NCI-H187 treated with DMSO at 0.1 percent for 48 hours (cell line): ENCODE results near the gene FSD2.
"Not testable (repeated sequence)": the region's sequence is repeated elsewhere in the genome, so short reads cannot be mapped to it uniquely, and the experiment has no call there.

ENCODE experiments used
- DNase-seq: peaks from one replicate; lab custom pipeline; 2025; lab: John Stamatoyannopoulos, UW

FSD2 gene

DNA sequence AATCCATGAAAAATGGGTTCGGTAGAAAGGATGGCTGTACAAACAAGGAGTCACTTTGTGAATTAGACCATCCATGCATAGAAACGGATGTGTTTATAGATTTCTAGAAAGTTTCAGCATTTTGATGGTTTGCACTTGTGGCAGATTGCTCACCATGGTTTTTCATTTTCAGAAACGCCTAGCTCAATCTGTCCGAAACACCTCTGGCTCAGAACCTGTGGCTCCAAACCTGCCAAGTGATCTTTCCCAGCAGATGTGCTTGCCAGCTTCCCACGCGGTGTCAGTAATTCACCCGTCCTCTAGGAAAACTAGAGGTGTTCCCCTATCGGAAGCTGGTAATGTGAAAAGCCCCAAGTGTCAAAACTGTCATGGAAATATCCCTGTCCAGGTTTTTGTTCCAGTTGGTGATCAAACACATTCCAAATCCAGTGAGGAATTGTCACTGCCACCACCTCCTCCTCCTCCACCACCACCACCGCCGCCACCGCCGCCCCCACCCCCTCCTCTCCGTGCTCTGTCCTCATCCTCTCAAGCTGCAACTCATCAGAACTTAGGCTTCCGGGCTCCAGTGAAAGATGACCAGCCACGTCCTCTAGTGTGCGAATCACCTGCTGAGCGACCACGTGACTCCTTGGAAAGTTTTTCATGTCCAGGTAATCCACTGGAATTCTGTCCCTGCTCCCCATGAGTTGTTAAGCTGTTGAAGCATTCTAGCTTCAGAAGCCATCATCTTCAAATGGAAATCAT lies 24.7 kb upstream of the FSD2 start:
- DNase-seq = no peak

DNA sequence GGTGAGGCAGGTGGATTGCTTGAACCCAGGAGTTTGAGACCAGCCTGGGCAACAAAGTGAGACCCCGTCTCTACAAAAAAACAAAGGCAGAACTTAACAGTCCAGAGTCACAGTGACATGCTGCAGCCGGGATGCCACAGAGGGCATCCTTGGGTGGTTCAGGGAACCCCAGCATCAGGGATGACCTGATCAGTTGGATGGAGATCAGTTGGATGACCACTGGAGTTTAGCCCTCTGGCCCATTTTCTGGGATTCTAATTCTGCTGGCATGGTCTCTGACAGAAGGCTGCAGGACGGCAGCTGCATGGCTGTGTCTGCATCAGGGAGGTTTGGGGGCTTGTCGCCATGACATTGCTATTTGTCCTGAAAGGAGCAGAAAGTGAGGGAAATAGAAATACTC lies 23.4 kb upstream of the FSD2 start:
- no peak for DNase-seq

DNA sequence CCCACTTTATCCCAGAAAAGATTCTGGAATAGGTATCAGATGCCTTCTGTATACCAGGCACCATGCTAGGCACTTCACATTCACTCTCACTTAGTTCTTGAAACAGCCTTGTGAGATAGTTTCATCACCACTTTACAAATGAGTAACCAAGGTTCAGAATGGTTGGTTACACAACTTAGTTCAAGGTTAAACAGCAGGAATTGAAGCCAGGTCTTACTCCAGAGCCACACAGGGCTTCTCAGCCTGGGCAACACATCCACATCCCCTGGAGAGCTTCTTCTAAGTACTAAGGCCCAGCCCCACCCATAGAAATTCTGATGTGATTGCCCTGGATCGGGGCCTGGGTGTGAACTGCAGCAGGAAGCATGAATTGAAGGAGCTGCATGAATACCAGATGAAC lies 22.2 kb upstream of the FSD2 start:
- DNase-seq = no peak

DNA sequence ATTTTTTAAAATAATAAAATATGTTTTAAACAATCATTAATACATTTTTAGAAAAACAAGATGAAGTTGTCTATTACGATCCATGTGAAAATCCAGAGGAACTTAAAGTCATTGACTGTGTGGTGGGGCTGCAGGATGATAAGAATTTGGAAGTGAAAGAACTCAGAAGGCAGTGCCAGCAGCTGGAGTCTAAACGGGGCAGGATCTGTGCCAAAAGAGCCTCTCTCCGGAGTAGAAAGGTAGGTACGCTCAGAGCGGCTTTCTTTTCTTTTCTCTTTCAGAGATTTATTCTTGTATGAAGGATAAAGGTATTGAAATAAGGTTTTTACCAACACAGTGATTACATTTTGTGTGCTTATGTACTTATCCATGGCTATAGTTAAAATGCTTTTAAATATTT lies 17.2 kb upstream of the FSD2 start:
- DNase-seq = no peak

DNA sequence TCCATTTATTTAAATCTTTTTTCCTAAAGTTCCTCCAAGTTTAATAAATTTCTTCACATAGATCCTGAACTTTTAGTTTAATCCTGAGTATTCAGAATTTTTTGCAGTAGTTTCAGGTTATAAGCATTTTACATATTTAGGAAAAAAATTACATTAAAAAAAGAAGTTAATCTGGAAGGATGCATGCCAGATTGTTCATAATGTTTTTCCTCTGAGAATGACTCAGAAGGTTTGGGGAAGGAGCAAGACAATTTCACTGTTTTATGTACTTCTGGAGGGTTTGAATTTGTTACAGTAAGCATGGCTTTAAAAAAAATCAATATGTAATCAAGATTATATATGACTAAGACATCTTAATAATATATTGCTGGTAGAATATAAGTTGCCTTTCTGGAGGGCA lies 16.0 kb upstream of the FSD2 start:
- not testable (repeated sequence) for DNase-seq

DNA sequence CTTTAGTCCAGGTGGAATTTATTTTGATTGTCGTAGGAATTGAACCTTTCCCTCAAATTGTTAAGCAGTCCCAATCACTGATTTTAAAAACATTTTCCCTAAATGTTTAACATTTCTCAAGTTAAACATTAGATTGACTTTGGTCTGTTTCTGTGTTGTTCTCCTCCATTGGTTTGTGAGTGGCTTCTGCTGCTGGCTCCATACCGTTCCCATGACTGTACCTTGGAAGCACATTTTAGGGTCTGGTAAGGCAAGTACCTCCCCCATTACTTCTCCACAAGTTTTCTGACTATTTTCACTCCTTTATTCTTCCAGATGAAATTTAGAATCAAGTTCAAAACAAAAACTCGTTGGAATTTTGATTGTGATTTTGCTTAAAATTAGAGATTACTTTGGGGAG lies 15.5 kb upstream of the FSD2 start:
- not testable (repeated sequence) for DNase-seq

DNA sequence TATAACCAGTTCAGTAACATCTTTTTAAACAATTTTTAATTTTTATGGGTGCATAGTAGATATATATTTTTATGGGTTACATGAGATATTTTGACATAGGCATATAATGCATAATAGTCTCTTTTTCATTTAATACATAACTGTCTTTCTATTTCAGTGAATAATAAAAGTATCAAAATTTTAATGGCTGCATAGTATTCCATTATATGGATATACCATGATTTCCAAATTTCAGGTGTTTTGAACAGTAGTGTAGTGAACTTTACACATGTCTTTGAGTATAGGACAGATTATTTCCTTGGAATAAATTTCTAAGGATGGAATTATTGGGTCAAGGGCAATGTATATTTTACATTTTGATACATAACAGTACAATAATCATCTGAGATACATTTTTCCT lies 14.3 kb upstream of the FSD2 start:
- no peak for DNase-seq

DNA sequence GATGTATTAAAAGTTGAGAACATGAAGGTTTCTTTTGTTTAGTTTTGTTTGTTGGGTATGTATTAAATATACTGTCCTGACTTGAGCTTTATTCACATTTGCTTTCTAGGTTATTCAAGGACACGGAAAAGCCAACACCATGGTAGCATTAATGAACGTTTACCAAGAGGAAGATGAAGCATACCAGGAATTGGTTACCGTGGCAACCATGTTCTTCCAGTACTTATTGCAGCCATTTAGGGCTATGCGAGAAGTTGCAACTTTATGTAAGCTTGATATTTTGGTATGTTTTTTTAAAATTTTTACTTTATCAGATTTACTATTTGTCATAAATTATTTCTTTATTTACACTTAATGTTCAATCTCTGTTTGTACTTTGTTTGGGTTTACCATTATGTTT lies 7.1 kb upstream of the FSD2 start:
- no peak for DNase-seq

DNA sequence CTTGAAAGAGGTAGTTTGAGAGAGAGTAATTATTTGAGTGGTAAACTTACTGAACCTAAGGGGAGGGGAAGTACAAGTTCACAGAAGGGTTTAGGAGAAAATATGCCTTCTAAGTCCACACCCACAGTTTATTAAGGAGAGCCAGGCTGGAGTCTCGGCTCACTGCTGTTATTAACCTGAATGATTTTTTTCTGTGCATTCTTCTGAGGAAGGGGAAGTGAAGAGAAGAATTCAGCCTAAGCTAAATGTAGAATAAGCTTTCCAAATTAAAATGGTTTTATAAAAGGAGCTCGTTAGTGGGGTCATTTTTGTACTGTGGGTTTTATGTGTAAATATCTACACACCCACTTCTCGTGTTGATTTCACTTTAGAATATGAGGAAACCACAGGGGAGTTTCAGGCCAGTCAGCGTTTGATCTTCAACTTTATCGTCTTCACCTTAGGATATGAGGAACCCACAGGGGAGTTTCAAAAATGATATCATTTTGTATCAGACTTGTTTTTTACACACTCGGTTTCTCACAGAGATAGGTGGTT lies 5.1 kb upstream of the FSD2 start:
- no peak for DNase-seq

DNA sequence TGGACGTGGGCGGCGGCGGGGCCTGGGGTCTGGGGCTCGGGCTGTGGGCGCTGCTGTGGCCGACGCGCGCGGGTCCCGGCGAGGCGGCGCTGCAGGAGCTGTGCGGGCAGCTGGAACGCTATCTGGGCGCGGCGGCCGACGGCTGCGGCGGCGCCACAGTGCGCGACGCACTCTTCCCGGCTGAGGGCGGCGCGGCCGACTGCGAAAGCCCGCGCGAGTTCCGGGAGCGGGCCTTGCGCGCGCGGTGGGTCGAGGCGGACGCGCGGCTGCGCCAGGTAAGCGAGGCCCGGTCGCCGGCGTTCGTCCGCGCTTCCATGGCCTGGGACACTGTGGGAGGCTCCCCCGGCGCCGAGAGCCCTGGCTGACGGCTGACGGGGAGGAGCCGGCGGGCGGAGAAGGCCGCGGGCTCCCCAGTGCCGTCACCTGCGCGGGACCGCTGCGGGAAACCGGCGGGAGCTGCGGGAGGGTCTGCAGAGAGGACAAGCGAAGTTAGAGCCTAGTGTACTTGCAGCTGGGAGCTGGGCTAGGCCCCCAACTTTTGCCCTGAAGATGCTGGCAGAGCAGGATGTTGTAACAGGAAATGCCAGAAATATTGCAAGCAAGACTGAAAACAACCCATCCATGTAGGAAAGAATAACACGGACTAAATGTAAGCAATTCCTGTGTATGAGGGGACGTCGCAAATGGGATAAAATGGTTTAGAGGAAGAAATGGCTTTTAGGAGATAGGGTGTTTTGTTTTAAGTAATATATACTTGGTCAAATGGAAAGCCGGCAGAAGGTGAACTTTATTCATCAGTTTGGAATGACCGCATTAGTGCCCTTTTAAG lies 4.4 kb upstream of the FSD2 start:
- no peak for DNase-seq

DNA sequence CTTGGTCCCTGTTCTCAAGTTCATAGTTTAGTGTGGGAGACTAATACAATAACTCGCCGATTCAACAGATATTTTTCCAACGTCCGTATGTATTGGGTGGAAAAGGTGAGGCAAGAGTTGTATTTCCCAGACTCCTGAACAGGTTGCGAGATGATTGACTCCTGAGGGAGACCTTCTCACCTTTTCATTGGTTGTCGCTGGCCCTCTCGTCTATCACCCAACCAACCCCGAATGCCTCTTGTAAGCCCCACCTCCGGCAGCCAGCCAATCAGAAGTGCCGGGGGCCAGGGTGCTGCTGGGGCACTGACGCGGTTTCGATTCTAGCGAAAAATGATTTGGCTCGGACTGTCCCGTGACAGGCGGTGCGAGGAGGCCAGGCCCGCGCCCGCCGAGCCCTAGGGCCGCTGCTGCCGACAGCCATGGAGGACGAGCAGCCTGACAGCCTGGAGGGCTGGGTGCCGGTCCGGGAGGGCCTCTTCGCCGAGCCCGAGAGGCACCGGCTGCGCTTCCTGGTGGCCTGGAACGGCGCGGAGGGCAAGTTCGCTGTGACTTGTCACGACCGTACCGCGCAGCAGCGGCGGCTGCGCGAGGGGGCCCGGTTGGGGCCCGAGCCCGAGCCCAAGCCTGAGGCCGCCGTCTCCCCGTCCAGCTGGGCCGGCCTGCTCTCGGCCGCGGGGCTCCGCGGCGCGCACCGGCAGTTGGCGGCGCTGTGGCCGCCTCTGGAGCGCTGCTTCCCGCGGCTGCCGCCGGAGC lies 3.6 kb upstream of the FSD2 start, which contains the start of gene WHAMM:
WHAMM (plus strand) TSS at position 321 of the 753 bp plus-strand sequence; CDS start at position 420, 99 bp downstream.
- peak; percentile 81 for DNase-seq

DNA sequence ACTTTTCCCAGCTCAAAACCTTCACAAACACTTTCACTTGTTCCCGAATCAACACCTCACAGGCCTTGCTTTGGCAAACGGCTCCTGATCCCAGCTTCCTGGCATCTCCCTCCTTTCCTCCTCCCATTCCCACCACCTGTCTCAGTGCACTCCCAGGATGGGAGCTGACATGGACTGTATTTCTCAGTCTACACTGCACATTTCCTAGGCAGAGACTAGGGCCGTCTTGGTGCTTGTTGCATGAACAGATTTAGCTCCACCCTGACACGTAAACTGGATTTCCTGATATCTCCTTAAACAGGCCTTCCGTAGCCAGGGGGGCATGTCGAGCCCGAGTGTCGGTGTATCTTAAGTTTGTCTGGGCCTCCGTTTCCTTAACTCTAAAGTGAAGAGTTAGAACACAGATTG lies 2.8 kb upstream of the FSD2 start:
- DNase-seq = no peak

DNA sequence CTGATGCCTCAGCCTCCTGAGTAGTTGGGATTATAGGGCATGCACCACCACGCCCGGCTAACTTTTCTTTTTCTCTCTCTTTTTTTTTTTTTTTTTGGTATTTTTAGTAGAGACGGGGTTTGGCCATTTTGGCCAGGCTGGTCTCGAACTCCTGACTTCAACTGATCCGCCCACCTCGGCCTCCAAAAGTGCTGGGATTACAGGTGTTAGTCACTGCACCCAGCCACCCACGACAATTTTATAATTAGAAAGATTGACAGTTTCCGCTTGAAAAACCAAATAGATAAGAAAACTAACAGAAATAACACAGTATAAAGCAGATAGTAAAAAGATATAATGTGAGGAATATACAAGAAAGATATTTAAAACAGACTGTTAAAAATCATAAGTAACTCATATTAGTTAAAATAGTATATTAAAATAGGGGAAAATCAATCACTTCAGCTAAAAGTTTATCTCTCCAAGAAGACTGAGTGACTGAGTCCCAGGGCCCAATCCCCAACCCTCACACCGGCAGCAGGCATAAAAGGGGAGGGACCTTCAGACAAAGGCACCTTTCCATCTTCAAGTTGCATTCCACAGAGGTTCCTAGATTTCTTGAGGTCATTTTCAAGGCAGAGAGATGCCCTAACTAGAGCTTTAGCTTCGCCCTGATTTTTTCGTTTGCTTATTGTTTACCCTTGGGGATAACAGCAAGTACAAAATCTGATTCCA lies 2.2 kb upstream of the FSD2 start:
- DNase-seq = no peak

DNA sequence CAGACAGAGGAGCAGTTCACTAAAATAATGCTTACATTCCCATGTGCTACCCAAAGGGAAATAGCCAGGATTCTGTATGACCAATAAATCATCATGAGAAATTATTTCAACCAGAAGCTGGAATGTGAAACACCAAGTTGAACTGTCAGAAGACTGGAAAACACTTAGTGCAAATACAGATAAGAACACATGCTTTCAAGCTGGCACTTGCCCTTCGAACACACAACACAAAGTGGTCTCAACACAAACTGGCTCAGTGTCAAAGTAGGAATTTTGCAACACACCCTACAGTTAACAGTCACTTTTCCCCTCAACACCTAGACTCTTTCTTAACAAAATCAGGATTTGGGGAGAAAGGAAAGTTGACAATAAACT lies 1.3 kb downstream of the FSD2 start:
- DNase-seq = no peak

DNA sequence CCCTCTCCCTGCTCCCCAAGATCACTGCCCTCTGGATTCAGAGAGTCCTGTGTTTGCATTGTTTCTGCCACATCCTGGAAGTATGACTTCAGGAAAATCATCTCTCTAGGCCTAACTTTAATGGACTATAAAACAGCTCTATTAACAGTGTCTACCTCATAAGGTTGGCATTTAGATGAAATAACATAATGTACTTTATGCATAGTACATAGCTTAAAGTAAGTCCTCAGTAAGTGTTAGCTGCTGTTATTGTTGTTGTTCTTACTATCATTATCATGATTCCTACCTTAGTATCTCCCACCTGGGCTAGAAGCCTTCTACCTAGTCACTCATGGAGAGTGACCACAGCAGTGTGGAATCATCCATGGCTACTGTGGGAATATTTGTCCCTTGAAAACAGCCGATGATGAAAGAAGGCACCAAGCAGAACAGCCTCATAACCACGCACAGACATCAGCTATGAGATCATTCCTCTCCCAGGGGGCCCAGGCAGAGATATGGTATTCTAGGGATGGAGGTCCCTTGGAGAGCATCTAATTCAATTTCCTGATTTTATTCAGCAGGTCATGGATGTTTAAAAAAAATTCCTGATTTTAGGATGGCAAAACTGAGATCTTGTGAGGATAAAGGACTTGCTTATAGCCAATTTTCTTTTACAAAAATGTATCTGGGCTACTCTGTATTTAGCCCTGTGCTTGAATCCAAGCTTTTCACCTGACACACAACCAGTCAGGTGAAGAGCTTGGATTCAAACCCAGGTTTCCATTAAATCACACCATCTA lies 1.9 kb downstream of the FSD2 start:
- DNase-seq = no peak

DNA sequence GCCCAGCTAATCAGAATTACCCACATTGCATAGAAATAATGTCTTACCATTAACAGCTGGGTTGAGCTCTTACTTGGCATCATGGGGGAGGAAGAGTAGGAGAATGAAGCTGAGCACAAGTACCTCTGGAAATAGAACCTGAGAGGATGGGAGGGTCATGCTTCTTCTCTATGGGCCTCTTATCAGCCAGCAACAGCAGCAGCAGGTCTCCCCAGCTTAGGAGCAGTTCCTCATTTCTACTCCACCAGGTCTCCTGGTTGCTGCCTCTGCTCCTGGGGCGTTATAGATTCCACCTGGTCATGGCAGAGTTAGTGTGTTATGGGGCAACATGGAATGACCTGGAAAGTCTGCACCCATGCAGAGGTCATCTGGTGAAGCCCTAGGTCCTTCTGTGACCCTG lies 3.4 kb downstream of the FSD2 start:
- no peak for DNase-seq

DNA sequence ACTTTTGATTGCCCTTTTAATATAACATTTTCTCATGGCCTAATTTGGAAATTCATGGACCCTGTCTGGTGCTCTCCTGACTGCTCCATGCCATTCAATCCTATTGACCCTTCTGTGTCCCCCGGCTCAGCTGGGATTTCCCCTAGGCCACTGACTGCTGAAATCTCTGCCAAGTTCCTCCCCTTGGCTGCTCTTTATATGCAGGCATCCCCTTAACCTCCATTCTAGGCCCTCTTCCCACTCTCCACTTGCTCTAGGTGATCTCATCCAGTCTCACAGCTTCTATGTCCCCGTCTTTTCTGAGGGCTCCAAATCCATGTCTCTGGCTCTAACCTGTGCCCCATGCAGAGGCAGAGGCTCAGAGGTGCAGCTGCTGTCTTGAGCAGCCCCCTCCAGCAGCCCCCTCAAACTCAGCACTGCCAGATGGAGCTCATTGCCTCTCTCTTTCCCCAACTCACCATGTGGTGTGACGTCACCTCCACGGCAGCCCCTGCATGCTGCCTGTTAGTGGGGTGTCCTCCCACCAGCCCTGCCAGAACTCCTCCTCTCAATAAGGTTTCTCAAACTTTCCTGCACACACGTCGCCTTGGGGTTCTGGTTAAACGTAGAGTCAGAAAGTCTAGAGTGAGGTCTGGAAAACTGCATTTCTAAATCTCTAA lies 6.6 kb downstream of the FSD2 start:
- DNase-seq = no peak

DNA sequence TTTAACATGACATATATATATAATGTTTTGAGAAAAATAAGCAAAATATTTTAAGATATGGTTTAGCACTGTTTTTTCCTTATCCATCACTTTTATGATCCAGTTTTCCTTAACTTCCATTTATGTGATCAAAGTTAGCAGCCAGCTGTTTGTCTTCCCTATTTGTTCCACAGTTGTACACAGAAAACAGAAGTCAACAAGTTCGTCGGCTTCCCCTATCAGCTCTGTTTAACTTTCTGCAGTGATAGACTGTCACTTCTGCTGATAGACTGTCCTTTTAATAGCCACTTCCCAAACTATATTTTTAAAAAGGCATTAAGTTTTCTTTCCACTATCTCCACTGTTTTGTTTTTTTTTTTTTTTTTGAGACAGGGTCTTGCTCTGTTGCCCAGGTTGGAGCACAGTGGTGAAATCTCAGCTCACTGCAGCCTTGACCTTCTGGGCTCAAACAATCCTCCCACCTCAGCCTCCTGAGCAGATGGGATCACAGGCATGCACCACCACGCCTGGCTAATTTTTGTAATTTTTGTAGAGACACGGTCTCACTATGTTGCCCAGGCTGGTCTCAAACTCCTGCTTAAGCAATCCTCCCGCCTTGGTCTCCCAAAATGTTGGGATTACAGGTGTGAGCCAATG lies 7.2 kb downstream of the FSD2 start:
- no peak for DNase-seq

DNA sequence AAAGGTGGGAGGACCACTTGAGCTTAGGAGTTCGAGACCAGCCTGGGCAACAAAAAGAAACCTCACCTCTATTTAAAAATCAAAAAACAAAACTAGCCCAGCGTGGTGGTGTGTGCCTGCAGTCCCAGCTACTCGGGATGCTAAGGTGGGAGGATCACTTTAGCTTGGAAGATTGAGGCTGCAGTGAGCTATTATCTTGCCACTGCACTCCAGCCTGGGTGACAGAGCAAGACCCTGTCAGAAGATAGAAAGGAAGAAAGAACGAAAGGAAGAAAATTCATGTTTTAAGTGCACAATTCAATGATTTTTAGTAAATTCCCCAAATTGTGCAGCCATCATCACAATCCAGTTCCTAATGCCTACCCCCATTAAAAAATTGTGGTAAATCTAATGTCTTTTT lies 7.8 kb downstream of the FSD2 start:
- no peak for DNase-seq

DNA sequence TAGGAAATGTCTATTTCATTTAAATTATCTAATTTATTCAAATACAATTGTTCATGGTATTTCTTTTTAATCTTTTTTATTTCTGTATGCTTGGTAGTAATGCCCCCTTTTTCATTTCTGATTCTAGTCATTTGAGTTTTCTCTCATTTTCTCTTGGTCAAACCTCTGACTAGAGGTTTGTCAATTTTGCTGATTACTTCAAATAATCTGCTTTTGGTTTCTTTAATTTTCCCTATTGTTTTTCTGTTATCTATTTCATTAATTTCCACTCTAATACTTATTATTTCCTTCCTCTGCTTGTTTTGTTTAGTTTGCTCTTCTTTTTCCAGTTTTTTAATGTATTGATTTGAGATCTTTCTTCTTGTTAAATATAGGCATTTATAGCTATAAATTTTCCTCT lies 12.1 kb downstream of the FSD2 start:
- no peak for DNase-seq
